ENCODE data around the gene THY1.
A peak's percentile ranks its signal among the peaks of the same experiment; 100 is the strongest.
"Not testable (repeated sequence)": the region's sequence is repeated elsewhere in the genome, so short reads cannot be mapped to it uniquely, and the experiment has no call there.

Gene THY1

GRCh38 chr11:119422809-119423508, at the start of gene THY1:
THY1 (minus strand) TSS chr11:119423172; CDS start chr11:119420905, 2,267 bp downstream.
- DNase-seq, result no peak

GRCh38 chr11:119472186-119472855, 49.3 kb upstream of the THY1 start:
- DNase-seq, result peak; percentile 11

GRCh38 chr11:119471329-119471728, 48.4 kb upstream of the THY1 start:
- peak; percentile 33 for DNase-seq

- peak; percentile 19 for DNase-seq
Observed at GRCh38 chr11:119470317-119471291, 47.6 kb upstream of the THY1 start.

GRCh38 chr11:119469506-119469905, 46.5 kb upstream of the THY1 start:
- peak; percentile 13 for DNase-seq

- DNase-seq, result no peak
Observed at GRCh38 chr11:119468511-119468910, 45.5 kb upstream of the THY1 start.

GRCh38 chr11:119461229-119461963, 38.4 kb upstream of the THY1 start:
- DNase-seq, result no peak

- no peak for DNase-seq
Observed at GRCh38 chr11:119460582-119460981, 37.6 kb upstream of the THY1 start.

- DNase-seq, result no peak
Observed at GRCh38 chr11:119460097-119460496, 37.1 kb upstream of the THY1 start.

GRCh38 chr11:119459293-119459976, 36.5 kb upstream of the THY1 start:
- DNase-seq, result no peak

GRCh38 chr11:119455708-119456107, 32.7 kb upstream of the THY1 start:
- DNase-seq, result not testable (repeated sequence)

- DNase-seq, result not testable (repeated sequence)
Observed at GRCh38 chr11:119455241-119455640, 32.3 kb upstream of the THY1 start.

- no peak for DNase-seq
Observed at GRCh38 chr11:119453881-119454280, 30.9 kb upstream of the THY1 start.

GRCh38 chr11:119450590-119451326, 27.8 kb upstream of the THY1 start:
- no peak for DNase-seq

GRCh38 chr11:119449498-119449897, 26.5 kb upstream of the THY1 start:
- no peak for DNase-seq

- no peak for DNase-seq
Observed at GRCh38 chr11:119448380-119448779, 25.4 kb upstream of the THY1 start.

- no peak for DNase-seq
Observed at GRCh38 chr11:119447664-119448242, 24.8 kb upstream of the THY1 start.

GRCh38 chr11:119446871-119447663, 24.1 kb upstream of the THY1 start:
- DNase-seq, result no peak

GRCh38 chr11:119446434-119446833, 23.5 kb upstream of the THY1 start:
- DNase-seq, result no peak

GRCh38 chr11:119445850-119446249, 22.9 kb upstream of the THY1 start:
- no peak for DNase-seq
